HepG2 (cell line): Measurements from ENCODE around the gene ACSL1. TPM values are rescaled to one million over a fixed set of nuclear protein-coding genes. Genes with fewer than 3 reads are reported as not detected.

Source experiments
- AHR ChIP-seq: IDR thresholded peaks from 2 replicates; pipeline ENCODE4 v1.6.1; 2018; ENCODE audit warnings: missing genetic modification reagents, missing compliant biosample characterization
- ATAD3A ChIP-seq: sonication (generic); formaldehyde crosslinking; IDR thresholded peaks from 2 replicates; pipeline ENCODE4 v1.4.0; 2020; ENCODE audit warnings: missing genetic modification reagents
- BCL6 ChIP-seq: IDR thresholded peaks from 2 replicates; pipeline ENCODE4 v1.6.1; 2016; ENCODE audit warnings: missing genetic modification reagents, missing compliant biosample characterization
- GLI4 ChIP-seq: sonication (generic); formaldehyde crosslinking; IDR thresholded peaks from 2 replicates; pipeline ENCODE4 v1.5.1; 2020; ENCODE audit warnings: missing genetic modification reagents, mild to moderate bottlenecking, moderate library complexity, borderline replicate concordance
- HOXA3 ChIP-seq: sonication (generic); formaldehyde crosslinking; IDR thresholded peaks from 2 replicates; pipeline ENCODE4 v1.5.0; 2020; ENCODE audit warnings: missing genetic modification reagents
- KMT2A ChIP-seq: sonication (generic); formaldehyde crosslinking; IDR thresholded peaks from 2 replicates; pipeline ENCODE4 v1.4.0; 2020; ENCODE audit warnings: missing genetic modification reagents
- PHB2 ChIP-seq: fragments of 450-650 bp; IDR thresholded peaks from 2 replicates; pipeline ENCODE4 v1.6.1; 2018; ENCODE audit not compliant: partially characterized antibody
- PHF20 ChIP-seq: sonication (generic); formaldehyde crosslinking; IDR thresholded peaks from 2 replicates; pipeline ENCODE4 v1.5.0; 2020; ENCODE audit warnings: mild to moderate bottlenecking, missing genetic modification reagents
- PPARG ChIP-seq: conservative IDR thresholded peaks from 2 replicates; pipeline ENCODE4 v1.6.1; 2016; ENCODE audit warnings: missing biosample characterization, missing genetic modification reagents
- RXRA ChIP-seq: sonication (generic); formaldehyde crosslinking; IDR thresholded peaks from 2 replicates; pipeline ENCODE4 v1.5.1; 2020; ENCODE audit warnings: missing genetic modification reagents
- SMAD3 ChIP-seq: sonication (generic); formaldehyde crosslinking; IDR thresholded peaks from 2 replicates; pipeline ENCODE4 v1.4.0; 2020; ENCODE audit warnings: missing genetic modification reagents
- SUZ12 ChIP-seq: fragments of 150-350 bp; IDR thresholded peaks from 2 replicates; pipeline ENCODE4 v1.6.1; 2014; ENCODE audit warnings: low read depth, low read length
- TBL1XR1 ChIP-seq: fragments of 150-350 bp; IDR thresholded peaks from 2 replicates; pipeline ENCODE4 v1.6.1; 2014; ENCODE audit warnings: borderline replicate concordance, low read length; ENCODE audit not compliant: partially characterized antibody
- ZNF652 ChIP-seq: IDR thresholded peaks from 2 replicates; pipeline ENCODE4 v1.6.1; 2016; ENCODE audit warnings: low read depth, borderline replicate concordance
- ZNF772 ChIP-seq: sonication (generic); formaldehyde crosslinking; IDR thresholded peaks from 2 replicates; pipeline ENCODE4 v1.5.0; 2020; ENCODE audit warnings: mild to moderate bottlenecking, missing genetic modification reagents
- ZNF792 ChIP-seq: IDR thresholded peaks from 2 replicates; pipeline ENCODE4 v1.6.1; 2016
- polyA plus RNA-seq, 8 experiments: library from polyadenylated mRNA; depleted of rRNA in 3 of 8; stranded (reverse) in 7 of 8; unstranded in 1 of 8; fragments of >200 nt; fragmentation: Illumina TruSeq in 4 of 8; extraction: Trizol in 4 of 8; gene quantifications; 2 replicates each; pipeline versions ENCODE4 v1.2.1 to v1.2.3, GENCODE V29; 2011 to 2016; ENCODE audit warnings: low read depth in 4 of 8, missing spikeins in 1 of 8, mixed read lengths in 1 of 8; ENCODE audit not compliant: insufficient read depth in 1 of 8
- total RNA-seq, 5 experiments: library from RNA; depleted of rRNA; stranded (reverse); fragments of >200 nt; fragmentation: Illumina TruSeq; extraction: Trizol; gene quantifications; 2 replicates each; pipeline ENCODE4 v1.2.3, GENCODE V29; 2016; ENCODE audit warnings: low read depth in 1 of 5
- TF ChIP-seq, protein P1 (sequence below): sonication (generic); formaldehyde crosslinking; IDR thresholded peaks from 2 replicates; pipeline ENCODE4 v1.9.0; 2022; ENCODE audit warnings: low read depth, missing genetic modification reagents
- TF ChIP-seq, protein P2 (sequence below): sonication (generic); formaldehyde crosslinking; IDR thresholded peaks from 2 replicates; pipeline ENCODE4 v1.4.0; 2020; ENCODE audit warnings: missing genetic modification reagents
- TF ChIP-seq, protein P3 (sequence below): sonication (generic); IDR thresholded peaks from 2 replicates; pipeline ENCODE4 v1.6.1; 2016; ENCODE audit warnings: low read depth, borderline replicate concordance
- TF ChIP-seq, protein P4 (sequence below): IDR thresholded peaks from 2 replicates; pipeline ENCODE4 v1.6.1; 2016

ACSL1 gene
- total and polyA plus RNA-seq, 2 of the 13 experiments (the other 11 are each of a cell fraction or from before 2014, with no cell fraction given), result 10.0 to 29.8 TPM

DNA sequence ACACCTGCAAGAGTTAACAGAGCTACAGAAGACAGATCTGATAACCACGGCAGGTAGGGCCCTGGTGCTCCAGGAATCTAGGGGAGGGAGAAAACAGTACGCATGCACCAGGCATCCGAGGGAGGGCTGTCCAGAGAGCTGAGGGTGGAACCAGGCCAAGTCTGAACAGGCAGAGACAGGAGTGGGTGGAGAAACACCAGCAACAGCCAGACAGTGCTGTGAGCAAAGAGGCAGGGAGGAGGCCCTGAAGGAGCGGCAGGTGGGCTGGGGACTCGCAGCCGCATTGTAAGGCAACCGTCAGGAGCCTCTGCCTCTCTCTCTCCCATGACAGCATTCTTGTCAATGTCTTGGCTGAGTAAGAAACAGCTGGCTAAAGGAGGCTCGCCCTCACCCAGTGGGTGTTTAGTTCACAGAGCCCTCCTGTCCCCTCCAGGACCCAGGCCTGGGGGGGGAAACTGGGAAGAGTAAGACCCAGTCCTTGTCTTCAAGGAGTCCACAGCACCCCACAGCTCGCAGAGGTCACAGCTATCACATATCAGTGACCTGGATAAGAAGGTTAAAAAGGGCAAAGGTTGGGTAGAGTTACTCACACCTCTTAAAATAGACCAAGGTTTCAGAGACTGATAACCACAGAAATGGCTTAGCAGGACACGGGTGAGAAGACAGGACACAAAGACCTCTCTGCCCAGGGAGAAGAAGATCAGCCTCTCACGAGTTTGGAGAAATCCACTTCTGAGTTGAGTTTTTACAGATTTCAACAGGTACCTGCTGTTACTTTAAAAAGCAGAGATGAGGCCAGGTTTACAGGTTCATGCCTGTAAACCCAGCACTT is 10.5 kb downstream of the ACSL1 start (continued):
- TF ChIP-seq ATAD3A (CRISPR knock-in tag) (no peak), KMT2A (0 out of 2 replicates have a peak, but pooled peaks have one; percentile 22), ZNF792 (CRISPR knock-in tag) (0 out of 2 replicates have a peak, but pooled peaks have one; percentile 41), SUZ12 (no peak), PPARG (CRISPR knock-in tag) (no peak), RXRA (CRISPR knock-in tag) (0 out of 2 replicates have a peak, but pooled peaks have one; percentile 18), ZNF772 (no peak), AHR (no peak), BCL6 (CRISPR knock-in tag) (peak; percentile 64; the same call in 1 of the 2 replicates), ZNF652 (peak; percentile 80; the same call in 1 of the 2 replicates), HOXA3 (CRISPR knock-in tag) (peak; percentile 43; the same call in 1 of the 2 replicates), SMAD3 (CRISPR knock-in tag) (no peak), TBL1XR1 (no peak), PHB2 (no peak), GLI4 (no peak), PHF20 (CRISPR knock-in tag) (no peak)
- TF ChIP-seq, protein P1, sequence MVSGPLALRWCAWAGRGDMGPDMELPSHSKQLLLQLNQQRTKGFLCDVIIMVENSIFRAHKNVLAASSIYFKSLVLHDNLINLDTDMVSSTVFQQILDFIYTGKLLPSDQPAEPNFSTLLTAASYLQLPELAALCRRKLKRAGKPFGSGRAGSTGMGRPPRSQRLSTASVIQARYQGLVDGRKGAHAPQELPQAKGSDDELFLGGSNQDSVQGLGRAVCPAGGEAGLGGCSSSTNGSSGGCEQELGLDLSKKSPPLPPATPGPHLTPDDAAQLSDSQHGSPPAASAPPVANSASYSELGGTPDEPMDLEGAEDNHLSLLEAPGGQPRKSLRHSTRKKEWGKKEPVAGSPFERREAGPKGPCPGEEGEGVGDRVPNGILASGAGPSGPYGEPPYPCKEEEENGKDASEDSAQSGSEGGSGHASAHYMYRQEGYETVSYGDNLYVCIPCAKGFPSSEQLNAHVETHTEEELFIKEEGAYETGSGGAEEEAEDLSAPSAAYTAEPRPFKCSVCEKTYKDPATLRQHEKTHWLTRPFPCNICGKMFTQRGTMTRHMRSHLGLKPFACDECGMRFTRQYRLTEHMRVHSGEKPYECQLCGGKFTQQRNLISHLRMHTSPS (CRISPR knock-in tag), result no peak
- TF ChIP-seq, protein P2, sequence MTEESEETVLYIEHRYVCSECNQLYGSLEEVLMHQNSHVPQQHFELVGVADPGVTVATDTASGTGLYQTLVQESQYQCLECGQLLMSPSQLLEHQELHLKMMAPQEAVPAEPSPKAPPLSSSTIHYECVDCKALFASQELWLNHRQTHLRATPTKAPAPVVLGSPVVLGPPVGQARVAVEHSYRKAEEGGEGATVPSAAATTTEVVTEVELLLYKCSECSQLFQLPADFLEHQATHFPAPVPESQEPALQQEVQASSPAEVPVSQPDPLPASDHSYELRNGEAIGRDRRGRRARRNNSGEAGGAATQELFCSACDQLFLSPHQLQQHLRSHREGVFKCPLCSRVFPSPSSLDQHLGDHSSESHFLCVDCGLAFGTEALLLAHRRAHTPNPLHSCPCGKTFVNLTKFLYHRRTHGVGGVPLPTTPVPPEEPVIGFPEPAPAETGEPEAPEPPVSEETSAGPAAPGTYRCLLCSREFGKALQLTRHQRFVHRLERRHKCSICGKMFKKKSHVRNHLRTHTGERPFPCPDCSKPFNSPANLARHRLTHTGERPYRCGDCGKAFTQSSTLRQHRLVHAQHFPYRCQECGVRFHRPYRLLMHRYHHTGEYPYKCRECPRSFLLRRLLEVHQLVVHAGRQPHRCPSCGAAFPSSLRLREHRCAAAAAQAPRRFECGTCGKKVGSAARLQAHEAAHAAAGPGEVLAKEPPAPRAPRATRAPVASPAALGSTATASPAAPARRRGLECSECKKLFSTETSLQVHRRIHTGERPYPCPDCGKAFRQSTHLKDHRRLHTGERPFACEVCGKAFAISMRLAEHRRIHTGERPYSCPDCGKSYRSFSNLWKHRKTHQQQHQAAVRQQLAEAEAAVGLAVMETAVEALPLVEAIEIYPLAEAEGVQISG (CRISPR knock-in tag), result 0 out of 2 replicates have a peak, but pooled peaks have one; percentile 19
- TF ChIP-seq, protein P3, sequence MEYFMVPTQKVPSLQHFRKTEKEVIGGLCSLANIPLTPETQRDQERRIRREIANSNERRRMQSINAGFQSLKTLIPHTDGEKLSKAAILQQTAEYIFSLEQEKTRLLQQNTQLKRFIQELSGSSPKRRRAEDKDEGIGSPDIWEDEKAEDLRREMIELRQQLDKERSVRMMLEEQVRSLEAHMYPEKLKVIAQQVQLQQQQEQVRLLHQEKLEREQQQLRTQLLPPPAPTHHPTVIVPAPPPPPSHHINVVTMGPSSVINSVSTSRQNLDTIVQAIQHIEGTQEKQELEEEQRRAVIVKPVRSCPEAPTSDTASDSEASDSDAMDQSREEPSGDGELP, result no peak
- TF ChIP-seq, protein P4, sequence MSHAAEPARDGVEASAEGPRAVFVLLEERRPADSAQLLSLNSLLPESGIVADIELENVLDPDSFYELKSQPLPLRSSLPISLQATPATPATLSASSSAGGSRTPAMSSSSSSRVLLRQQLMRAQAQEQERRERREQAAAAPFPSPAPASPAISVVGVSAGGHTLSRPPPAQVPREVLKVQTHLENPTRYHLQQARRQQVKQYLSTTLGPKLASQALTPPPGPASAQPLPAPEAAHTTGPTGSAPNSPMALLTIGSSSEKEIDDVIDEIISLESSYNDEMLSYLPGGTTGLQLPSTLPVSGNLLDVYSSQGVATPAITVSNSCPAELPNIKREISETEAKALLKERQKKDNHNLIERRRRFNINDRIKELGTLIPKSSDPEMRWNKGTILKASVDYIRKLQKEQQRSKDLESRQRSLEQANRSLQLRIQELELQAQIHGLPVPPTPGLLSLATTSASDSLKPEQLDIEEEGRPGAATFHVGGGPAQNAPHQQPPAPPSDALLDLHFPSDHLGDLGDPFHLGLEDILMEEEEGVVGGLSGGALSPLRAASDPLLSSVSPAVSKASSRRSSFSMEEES (CRISPR knock-in tag), result no peak
